Measurements from ENCODE around the gene JTB. TPM values are rescaled to one million over a fixed set of nuclear protein-coding genes. Genes with fewer than 3 reads are reported as not detected.

The JTB gene
- polyA plus RNA-seq, 3 donors = 150 to 391 (median 312) TPM

DNA sequence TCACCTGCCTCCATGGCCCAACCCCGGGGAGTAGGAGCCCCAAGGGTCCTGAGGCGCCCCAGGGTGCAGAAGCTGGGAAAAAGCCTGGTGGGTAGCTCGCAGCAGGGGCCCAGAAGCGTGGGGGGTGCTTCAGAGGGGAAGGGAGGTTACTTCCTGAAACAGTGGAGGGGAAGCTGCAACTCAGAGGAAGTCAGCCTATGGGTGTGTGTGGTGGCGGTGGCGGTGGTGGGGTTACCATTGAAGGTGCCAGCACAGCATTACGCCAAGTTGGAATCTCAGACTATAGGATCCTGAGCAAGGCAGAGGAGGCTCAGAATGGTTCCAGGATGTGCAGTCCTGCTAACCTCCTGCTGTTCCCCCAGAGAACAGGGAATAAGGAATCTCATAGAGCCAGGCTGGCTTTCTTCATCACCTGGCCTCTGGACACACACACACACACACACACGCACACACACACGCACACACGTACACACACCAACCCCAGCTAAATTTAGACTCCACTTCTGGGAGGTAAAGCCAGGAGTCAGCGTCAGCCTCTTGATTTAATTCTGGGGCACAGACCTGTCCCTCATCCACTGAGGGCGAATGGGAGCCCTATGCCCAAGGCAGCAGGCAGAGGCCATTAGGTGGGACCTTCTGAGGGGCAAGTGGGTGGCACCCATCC lies 32.2 kb downstream of the JTB start:
- peak; percentile 87 to 92 (median 88) for DNase-seq
- H3K4me2 ChIP-seq (replicated peaks; ENCODE audit: extremely low read depth, low read length, poor library complexity, severe bottlenecking) = peak overlapping the region; percentile 83
- no peak overlapping the region for H2AFZ ChIP-seq (ENCODE audit: insufficient read depth, low read depth, low read length, poor library complexity, severe bottlenecking)
- peaks cover 59 to 61% of the 10 kb centered on the region in 2 donors for H3K36me3 ChIP-seq (replicated peaks in 1 of 2; ENCODE audit: control insufficient read depth in 1 of 2, insufficient read depth in 2 of 2, low read length in 2 of 2)
- Mint-ChIP-seq H3K36me3 (peaks cover 56 to 62% of the 10 kb centered on the region in 2 donors), H3K27me3 (ENCODE audit: low read depth in 3 of 3) (no peaks in the 10 kb centered on the region), H3K4me3 (peak overlapping the region; percentile 83 to 93), H3K9me3 (no peaks in the 10 kb centered on the region), H3K27ac (peak overlapping the region; percentile 98 to 100 (median 100)), H3K4me1 (peaks cover 59% of the 10 kb centered on the region)
- no peaks in the 10 kb centered on the region for H3K9me3 ChIP-seq (replicated peaks in 1 of 2; ENCODE audit: control insufficient read depth in 1 of 2, insufficient read depth in 1 of 2, low read length in 2 of 2)
- intact Hi-C loops (cut with micrococcal nuclease) = loop anchor here in 1 of 2 donors (2.0 kb wide), 1 partner anchor 22 kb away; the partner anchor contains the start of gene GATAD2B
- peak overlapping the region; percentile 100 for H3K27ac ChIP-seq (ENCODE audit: low read depth in 1 of 2, low read length in 2 of 2)
- peaks cover 61% of the 10 kb centered on the region for H3K79me2 ChIP-seq (ENCODE audit: insufficient read depth, low read length)
- peaks cover 54 to 66% of the 10 kb centered on the region in 2 donors for H3K4me1 ChIP-seq (ENCODE audit: control insufficient read depth in 1 of 2, insufficient read depth in 2 of 2, low read length in 2 of 2)
- 1% methylated on average over 8 of the region's 12 CpGs for WGBS (ENCODE audit: insufficient coverage)
- no peaks in the 10 kb centered on the region for H3K27me3 ChIP-seq (ENCODE audit: control insufficient read depth in 2 of 2, insufficient read depth in 2 of 2, low read length in 2 of 2)
- peaks cover 24% of the 10 kb centered on the region for H4K20me1 ChIP-seq (ENCODE audit: insufficient read depth, low read length)
- peak overlapping the region; percentile 94 for H3K9ac ChIP-seq (ENCODE audit: insufficient read depth, low read length, poor library complexity, severe bottlenecking)
- peak overlapping the region; percentile 70 to 83 (median 83) for H3K4me3 ChIP-seq (replicated peaks in 1 of 3; ENCODE audit: low read depth in 2 of 3, low read length in 3 of 3)
- TF ChIP-seq CTCF (IDR thresholded peaks at IDR 0.05) = no peak

- peak overlapping the region; percentile 98 to 100 (median 100) for H3K27ac Mint-ChIP-seq
- peaks cover 54 to 66% of the 10 kb centered on the region in 2 donors for H3K4me1 ChIP-seq (ENCODE audit: control insufficient read depth in 1 of 2, insufficient read depth in 2 of 2, low read length in 2 of 2)
- no peaks in the 10 kb centered on the region for H3K27me3 Mint-ChIP-seq (ENCODE audit: low read depth in 3 of 3)
- peak overlapping the region; percentile 94 for H3K9ac ChIP-seq (ENCODE audit: insufficient read depth, low read length, poor library complexity, severe bottlenecking)
- intact Hi-C loops (cut with micrococcal nuclease) = loop anchor here in 1 of 2 donors (2.0 kb wide), 1 partner anchor 22 kb away; the partner anchor contains the start of gene GATAD2B
- H3K9me3 Mint-ChIP-seq = no peaks in the 10 kb centered on the region
- H3K4me3 ChIP-seq (replicated peaks in 1 of 3; ENCODE audit: low read depth in 2 of 3, low read length in 3 of 3) = peak overlapping the region; percentile 70 to 83 (median 83)
- H3K36me3 Mint-ChIP-seq = peaks cover 56 to 62% of the 10 kb centered on the region in 2 donors
- peak overlapping the region; percentile 83 to 93 for H3K4me3 Mint-ChIP-seq
- TF ChIP-seq CTCF (IDR thresholded peaks at IDR 0.05) = no peak
- peaks cover 28% of the 10 kb centered on the region for H4K20me1 ChIP-seq (ENCODE audit: insufficient read depth, low read length)
- no peaks in the 10 kb centered on the region for H3K27me3 ChIP-seq (ENCODE audit: control insufficient read depth in 2 of 2, insufficient read depth in 2 of 2, low read length in 2 of 2)
- peaks cover 61% of the 10 kb centered on the region for H3K4me1 Mint-ChIP-seq
- peak overlapping the region; percentile 100 for H3K27ac ChIP-seq (ENCODE audit: low read depth in 1 of 2, low read length in 2 of 2)
- H3K4me2 ChIP-seq (replicated peaks; ENCODE audit: extremely low read depth, low read length, poor library complexity, severe bottlenecking) = peak overlapping the region; percentile 83
- 0% methylated on average over 3 of the region's 3 CpGs for WGBS (ENCODE audit: insufficient coverage)
- no peaks in the 10 kb centered on the region for H3K9me3 ChIP-seq (replicated peaks in 1 of 2; ENCODE audit: control insufficient read depth in 1 of 2, insufficient read depth in 1 of 2, low read length in 2 of 2)
- peaks cover 59 to 61% of the 10 kb centered on the region in 2 donors for H3K36me3 ChIP-seq (replicated peaks in 1 of 2; ENCODE audit: control insufficient read depth in 1 of 2, insufficient read depth in 2 of 2, low read length in 2 of 2)
- DNase-seq = no peak
- H3K79me2 ChIP-seq (ENCODE audit: insufficient read depth, low read length) = peaks cover 66% of the 10 kb centered on the region
- no peak overlapping the region for H2AFZ ChIP-seq (ENCODE audit: insufficient read depth, low read depth, low read length, poor library complexity, severe bottlenecking)
These were observed 32.7 kb downstream of the JTB start for GRCh38 chr1:153944827-153945117.
